Activated CD4-positive, alpha-beta memory T cell treated with anti-CD3 and anti-CD28 coated beads for 36 hours (primary cell): ENCODE results near the gene HOXB7. TPM values are rescaled to one million over a fixed set of nuclear protein-coding genes. Genes with fewer than 3 reads are reported as not detected.

Source experiments
- CTCF ChIA-PET: fragments of 350-600 bp; sonication (Branson Sonifier 250); formaldehyde crosslinking; loops from one replicate; lab custom pipeline; 2021; ENCODE audit warnings: antibody characterized with exemption, inconsistent platforms; lab: Charles Lee
- POLR2A ChIA-PET: fragments of 350-600 bp; sonication (Branson Sonifier 250); formaldehyde crosslinking; loops from one replicate; lab custom pipeline; 2021; ENCODE audit warnings: antibody characterized with exemption; lab: Charles Lee
- DNase-seq: peaks from one replicate; pipeline ENCODE4 v3.0.0-alpha.2; 2020
- H3K27ac Mint-ChIP-seq: one replicate; pipeline ENCODE4 v1.8.0; 2021; ENCODE audit warnings: mixed read lengths
- H3K27me3 Mint-ChIP-seq: one replicate; pipeline ENCODE4 v1.8.0; 2021; ENCODE audit warnings: mixed read lengths
- H3K36me3 Mint-ChIP-seq: one replicate; pipeline ENCODE4 v1.8.0; 2021; ENCODE audit warnings: mixed read lengths
- H3K4me1 Mint-ChIP-seq: one replicate; pipeline ENCODE4 v1.8.0; 2021; ENCODE audit warnings: low read depth, mixed read lengths
- H3K4me3 Mint-ChIP-seq: one replicate; pipeline ENCODE4 v1.8.0; 2021; ENCODE audit warnings: mild to moderate bottlenecking, mixed read lengths
- H3K9me3 Mint-ChIP-seq: one replicate; pipeline ENCODE4 v1.8.0; 2021; ENCODE audit warnings: mixed read lengths
- intact Hi-C: fragments of 100-400 bp; cut with micrococcal nuclease; formaldehyde crosslinking; loops from one replicate; pipeline ENCODE4 v1.15.1; 2023
- microRNA-seq: library from miRNA; unstranded; fragments of <30 nt; microRNA quantifications from one replicate; pipeline ENCODE4 v1.2.0, GENCODE V29; 2022; ENCODE audit warnings: borderline number of aligned reads, borderline microRNAs expressed, borderline replicate concordance
- total RNA-seq, 2 experiments: library from RNA; stranded (reverse); gene quantifications; one replicate each; pipeline ENCODE4 v1.2.3, GENCODE V29; 2021

The HOXB7 gene
- total RNA-seq, 2 experiments from 2014 or later = 0.36 to 0.44 TPM

GRCh38 chr17:48563385-48563838 is 47.4 kb downstream of the HOXB7 start:
- Mint-ChIP-seq H3K36me3 (no peaks in the 10 kb centered on the region), H3K4me3 (no peak overlapping the region), H3K9me3 (no peaks in the 10 kb centered on the region), H3K4me1 (peaks cover 2% of the 10 kb centered on the region), H3K27me3 (peaks cover 5% of the 10 kb centered on the region), H3K27ac (no peak overlapping the region)
- ChIA-PET POLR2A (no interaction called here), CTCF (interaction anchor here (1.2 kb wide), 1 partner anchor 30 kb away, joined by 5 read pairs; the partner anchor contains the start of gene HOXB5)
- DNase-seq = no peak
- intact Hi-C loops = loop anchor here (2.0 kb wide), 1 partner anchor 65 kb away; no protein-coding TSS in a partner anchor

- no peak overlapping the region for H3K4me3 Mint-ChIP-seq
- H3K9me3 Mint-ChIP-seq = no peaks in the 10 kb centered on the region
- intact Hi-C loops = loop anchor here (2.0 kb wide), 1 partner anchor 64 kb away; no protein-coding TSS in a partner anchor
- DNase-seq = no peak
- H3K36me3 Mint-ChIP-seq = no peaks in the 10 kb centered on the region
- POLR2A ChIA-PET = no interaction called here
- CTCF ChIA-PET = interaction anchor here (1.2 kb wide), 1 partner anchor 31 kb away, joined by 5 read pairs; the partner anchor contains the start of gene HOXB5
- no peaks in the 10 kb centered on the region for H3K4me1 Mint-ChIP-seq
- no peak overlapping the region for H3K27ac Mint-ChIP-seq
- peaks cover 3% of the 10 kb centered on the region for H3K27me3 Mint-ChIP-seq
These were observed 47.9 kb downstream of the HOXB7 start for GRCh38 chr17:48562934-48563333.

DNA sequence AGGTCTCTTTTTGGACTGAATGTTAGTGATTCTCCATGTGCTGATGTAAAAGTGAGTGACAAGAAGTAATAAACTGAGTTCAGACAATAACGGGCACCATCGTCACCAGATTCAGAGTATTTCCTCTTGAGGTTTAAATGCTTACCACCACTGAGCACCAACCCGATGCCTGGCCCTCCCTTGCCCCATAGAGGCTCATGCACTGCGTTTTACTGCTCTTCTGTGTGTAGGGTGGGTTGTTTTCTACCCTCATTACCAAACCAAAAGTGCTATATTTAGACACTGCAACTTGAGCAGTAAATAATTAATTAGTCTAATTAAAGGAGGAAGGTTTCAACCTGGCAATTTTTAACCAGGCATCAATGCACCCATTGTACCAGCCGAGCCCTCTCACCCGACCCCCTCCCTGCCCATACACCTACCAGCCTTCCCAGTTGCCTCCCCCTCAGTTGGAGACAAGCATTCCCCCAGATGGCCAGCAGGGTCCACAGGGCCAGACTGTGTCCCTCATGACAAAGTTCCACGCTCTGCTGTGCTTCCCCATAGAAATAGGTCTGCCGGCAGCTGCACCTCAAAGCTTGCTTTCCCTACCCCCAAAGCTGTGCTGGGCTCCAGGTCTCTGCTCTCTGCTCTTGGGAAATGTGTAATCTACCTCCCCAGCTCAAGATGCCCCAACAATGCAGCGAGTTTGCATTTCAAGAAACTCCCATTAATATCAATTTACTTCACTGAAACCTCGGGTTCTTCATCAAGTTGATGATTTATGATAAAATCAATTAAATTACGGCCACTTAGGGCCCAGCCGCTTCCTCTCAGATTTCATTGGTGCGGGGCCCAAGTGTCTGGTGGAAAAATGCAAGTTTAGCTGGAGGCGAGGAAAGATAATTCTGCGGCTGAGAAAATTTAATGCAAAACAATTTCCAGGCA is 48.7 kb downstream of the HOXB7 start:
- Mint-ChIP-seq H3K9me3 (no peaks in the 10 kb centered on the region), H3K4me3 (no peak overlapping the region), H3K36me3 (no peaks in the 10 kb centered on the region), H3K4me1 (no peaks in the 10 kb centered on the region), H3K27ac (no peak overlapping the region), H3K27me3 (peaks cover 3% of the 10 kb centered on the region)
- ChIA-PET POLR2A (interaction anchor here (1.4 kb wide), 1 partner anchor 11 kb away, joined by 3 read pairs; no protein-coding TSS in a partner anchor), CTCF (interaction anchor here (1.0 kb wide), 1 partner anchor 22 kb away, joined by 3 read pairs; no protein-coding TSS in a partner anchor)
- intact Hi-C loops = loop anchor here (2.0 kb wide), 1 partner anchor 63 kb away; no protein-coding TSS in a partner anchor
- no peak for DNase-seq

- Mint-ChIP-seq H3K4me1 (peaks cover 3% of the 10 kb centered on the region), H3K27me3 (peaks cover 9% of the 10 kb centered on the region), H3K36me3 (no peaks in the 10 kb centered on the region), H3K27ac (no peak overlapping the region), H3K4me3 (no peak overlapping the region), H3K9me3 (no peaks in the 10 kb centered on the region)
- CTCF ChIA-PET = no interaction called here
- intact Hi-C loops = no loop called here
- POLR2A ChIA-PET = interaction anchor here (1.4 kb wide), 1 partner anchor 9 kb away, joined by 3 read pairs; no protein-coding TSS in a partner anchor
- no peak for DNase-seq
These were observed 50.7 kb downstream of the HOXB7 start for GRCh38 chr17:48559840-48560817.

DNA sequence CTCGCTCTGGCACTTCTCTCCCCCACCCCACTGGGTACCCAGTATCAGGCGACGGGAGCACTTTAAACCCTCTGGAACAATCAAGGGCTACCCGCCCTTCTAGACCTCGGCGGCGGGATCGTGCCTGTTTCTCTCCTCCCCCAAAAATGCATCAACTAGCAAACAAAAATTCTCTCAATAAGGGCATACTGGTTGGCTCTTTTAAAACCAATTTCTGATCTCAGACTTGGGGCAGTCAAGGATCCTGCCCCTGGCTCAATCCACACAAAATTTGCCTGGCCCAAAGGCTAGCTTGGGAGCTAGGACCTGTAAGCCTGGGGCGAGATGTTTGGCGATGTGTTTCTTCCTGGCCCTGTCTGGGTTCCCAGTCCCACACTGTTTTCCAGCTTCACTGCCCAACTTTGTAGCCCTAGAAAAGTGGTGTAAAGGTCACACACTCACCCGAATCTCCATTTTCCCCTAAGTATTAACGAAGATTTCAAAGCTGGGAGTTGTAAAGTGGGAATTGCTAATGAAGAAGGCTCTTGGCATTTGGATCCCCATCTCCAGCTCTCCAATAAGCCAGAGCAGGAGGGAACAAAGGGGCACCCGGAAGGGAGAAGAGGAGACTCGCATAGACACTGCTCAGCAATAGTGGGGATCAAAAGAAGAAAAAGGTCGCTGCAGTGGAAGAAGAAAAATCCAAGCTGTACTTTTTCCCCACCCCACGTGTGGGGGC is 51.5 kb downstream of the HOXB7 start:
- no peaks in the 10 kb centered on the region for H3K9me3 Mint-ChIP-seq
- CTCF ChIA-PET = no interaction called here
- no peaks in the 10 kb centered on the region for H3K36me3 Mint-ChIP-seq
- H3K27me3 Mint-ChIP-seq = peaks cover 9% of the 10 kb centered on the region
- no peak overlapping the region for H3K27ac Mint-ChIP-seq
- no peak for DNase-seq
- peaks cover 6% of the 10 kb centered on the region for H3K4me1 Mint-ChIP-seq
- intact Hi-C loops = no loop called here
- no peak overlapping the region for H3K4me3 Mint-ChIP-seq
- POLR2A ChIA-PET = interaction anchor here (0.6 kb wide), 1 partner anchor 23 kb away, joined by 4 read pairs; no protein-coding TSS in a partner anchor

- intact Hi-C loops = no loop called here
- POLR2A ChIA-PET = interaction anchor here (0.6 kb wide), 1 partner anchor 22 kb away, joined by 4 read pairs; no protein-coding TSS in a partner anchor
- H3K27me3 Mint-ChIP-seq = peaks cover 8% of the 10 kb centered on the region
- no peaks in the 10 kb centered on the region for H3K36me3 Mint-ChIP-seq
- H3K9me3 Mint-ChIP-seq = no peaks in the 10 kb centered on the region
- H3K27ac Mint-ChIP-seq = no peak overlapping the region
- no peak for DNase-seq
- no peak overlapping the region for H3K4me3 Mint-ChIP-seq
- CTCF ChIA-PET = no interaction called here
- H3K4me1 Mint-ChIP-seq = peaks cover 6% of the 10 kb centered on the region
These were observed 52.0 kb downstream of the HOXB7 start for GRCh38 chr17:48558831-48559121.

- intact Hi-C loops = no loop called here
- Mint-ChIP-seq H3K36me3 (no peaks in the 10 kb centered on the region), H3K9me3 (no peaks in the 10 kb centered on the region), H3K27me3 (peaks cover 6% of the 10 kb centered on the region), H3K4me3 (no peak overlapping the region), H3K4me1 (peaks cover 6% of the 10 kb centered on the region), H3K27ac (no peak overlapping the region)
- no peak for DNase-seq
- ChIA-PET POLR2A (no interaction called here), CTCF (interaction anchor here (0.9 kb wide), 1 partner anchor 78 kb away, joined by 3 read pairs; no protein-coding TSS in a partner anchor)
These were observed 52.6 kb downstream of the HOXB7 start for GRCh38 chr17:48558057-48558830.

Small RNAs within 50 kb of the gene (microRNA-seq; reads per million reads assigned to microRNA genes)
- not detected for gene MIR196A1

Other genes starting within 250 kb of the HOXB7 start
- gene SKAP1, start 180.8 kb downstream of the HOXB7 start, total RNA-seq = 10 to 100 TPM; 71.7 to 77.6 TPM
- gene HOXB1, start 80.0 kb downstream of the HOXB7 start, total RNA-seq = not detected
- 10 to 100 TPM; 13.3 to 16.8 TPM for gene HOXB2, start 65.9 kb downstream of the HOXB7 start, total RNA-seq
- 1 to 10 TPM; 2.3 TPM for gene HOXB4, start 32.7 kb downstream of the HOXB7 start, total RNA-seq
- 1 to 10 TPM; 2.6 TPM for gene HOXB3, start 20.8 kb downstream of the HOXB7 start, total RNA-seq
- not detected for gene HOXB5, start 17.2 kb downstream of the HOXB7 start, total RNA-seq
- gene HOXB6, start 6.0 kb downstream of the HOXB7 start, total RNA-seq = under 1 TPM; 0.21 to 0.22 TPM
- not detected for gene HOXB8, start 4.3 kb upstream of the HOXB7 start, total RNA-seq
- gene HOXB9, start 15.3 kb upstream of the HOXB7 start, total RNA-seq = 1 to 10 TPM; 1.4 to 1.5 TPM
- gene PRAC1, start 111.5 kb upstream of the HOXB7 start, total RNA-seq = not detected
- not detected for gene PRAC2, start 112.2 kb upstream of the HOXB7 start, total RNA-seq
- not detected for gene HOXB13, start 117.7 kb upstream of the HOXB7 start, total RNA-seq
- gene TTLL6, start 206.2 kb upstream of the HOXB7 start, total RNA-seq = not detected
- gene CALCOCO2, start 220.0 kb upstream of the HOXB7 start, total RNA-seq = 10 to 100 TPM; 65.1 to 72.1 TPM